Measurements from ENCODE around the gene PARP12.

GRCh38 chr7:140039896-140040295 is 22.9 kb downstream of the PARP12 start:
- TF ChIP-seq CTCF (IDR thresholded peaks at IDR 0.05; ENCODE audit: borderline replicate concordance, extremely low read depth, low read length, poor library complexity, severe bottlenecking) (no peak), EZH2 (IDR thresholded peaks at IDR 0.05; ENCODE audit: borderline replicate concordance, low read depth, low read length, severe bottlenecking) (no peak)
